ENCODE measurements around the gene ASCC1. TPM values are rescaled to one million over a fixed set of nuclear protein-coding genes. Genes with fewer than 3 reads are reported as not detected.
"Not testable (repeated sequence)": the region's sequence is repeated elsewhere in the genome, so short reads cannot be mapped to it uniquely, and the experiment has no call there.

Gene ASCC1
- total RNA-seq, 1 experiment from 2014 or later = 40.2 TPM

- POLR2A ChIA-PET (ENCODE audit: low non-redundant PET) = no interaction called here
- H3K4me1 ChIP-seq (ENCODE audit: insufficient read depth, low read length, poor library complexity, severe bottlenecking) = no peaks in the 10 kb centered on the region
- DNase-seq (ENCODE audit: low spot score) = no peak
- H3K27me3 ChIP-seq (replicated peaks; ENCODE audit: insufficient read depth, low read depth, low read length, poor library complexity) = no peaks in the 10 kb centered on the region
- no peaks in the 10 kb centered on the region for H3K9me3 ChIP-seq (ENCODE audit: low read depth, low read length, poor library complexity, severe bottlenecking)
- no peak for TF ChIP-seq EZH2 (IDR thresholded peaks at IDR 0.05; ENCODE audit: borderline replicate concordance, low read depth, low read length, poor library complexity, severe bottlenecking)
- no peak for TF ChIP-seq CTCF (conservative IDR thresholded peaks at IDR 0.05; ENCODE audit: low read depth, low read length)
- BruUV-seq (replicated peaks) = no TSS peak
- no peak overlapping the region for H3K27ac ChIP-seq (ENCODE audit: low read depth, low read length, poor library complexity, severe bottlenecking)
- CTCF ChIA-PET = no interaction called here
- H3K36me3 ChIP-seq (ENCODE audit: insufficient read depth, low read length, poor library complexity, severe bottlenecking) = no peaks in the 10 kb centered on the region
- no peak overlapping the region for H3K4me3 ChIP-seq (ENCODE audit: low read depth, low read length, poor library complexity, severe bottlenecking)
- intact Hi-C loops (cut with micrococcal nuclease; ENCODE audit: unreplicated experiment) = no loop called here
These were observed 75.2 kb downstream of the ASCC1 start for GRCh38 chr10:72140850-72141249.

- H3K4me3 ChIP-seq (ENCODE audit: low read depth, low read length, poor library complexity, severe bottlenecking) = no peak overlapping the region
- no peaks in the 10 kb centered on the region for H3K9me3 ChIP-seq (ENCODE audit: low read depth, low read length, poor library complexity, severe bottlenecking)
- no TSS peak for BruUV-seq (replicated peaks)
- H3K4me1 ChIP-seq (ENCODE audit: insufficient read depth, low read length, poor library complexity, severe bottlenecking) = no peaks in the 10 kb centered on the region
- ChIA-PET POLR2A (ENCODE audit: low non-redundant PET) (no interaction called here), CTCF (no interaction called here)
- intact Hi-C loops (cut with micrococcal nuclease; ENCODE audit: unreplicated experiment) = no loop called here
- no peaks in the 10 kb centered on the region for H3K27me3 ChIP-seq (replicated peaks; ENCODE audit: insufficient read depth, low read depth, low read length, poor library complexity)
- no peak overlapping the region for H3K27ac ChIP-seq (ENCODE audit: low read depth, low read length, poor library complexity, severe bottlenecking)
- DNase-seq (ENCODE audit: low spot score) = no peak
- TF ChIP-seq EZH2 (IDR thresholded peaks at IDR 0.05; ENCODE audit: borderline replicate concordance, low read depth, low read length, poor library complexity, severe bottlenecking) (no peak), CTCF (conservative IDR thresholded peaks at IDR 0.05; ENCODE audit: low read depth, low read length) (no peak)
- no peaks in the 10 kb centered on the region for H3K36me3 ChIP-seq (ENCODE audit: insufficient read depth, low read length, poor library complexity, severe bottlenecking)
These were observed 75.9 kb downstream of the ASCC1 start for GRCh38 chr10:72140174-72140573.

- no peaks in the 10 kb centered on the region for H3K27me3 ChIP-seq (replicated peaks; ENCODE audit: insufficient read depth, low read depth, low read length, poor library complexity)
- intact Hi-C loops (cut with micrococcal nuclease; ENCODE audit: unreplicated experiment) = no loop called here
- H3K27ac ChIP-seq (ENCODE audit: low read depth, low read length, poor library complexity, severe bottlenecking) = no peak overlapping the region
- H3K4me1 ChIP-seq (ENCODE audit: insufficient read depth, low read length, poor library complexity, severe bottlenecking) = no peaks in the 10 kb centered on the region
- no peak for DNase-seq (ENCODE audit: low spot score)
- ChIA-PET CTCF (no interaction called here), POLR2A (ENCODE audit: low non-redundant PET) (interaction anchor here (0.7 kb wide), 2 partner anchors 135 to 983 kb away, joined by 4 to 5 read pairs; no protein-coding TSS in a partner anchor)
- no peak overlapping the region for H3K4me3 ChIP-seq (ENCODE audit: low read depth, low read length, poor library complexity, severe bottlenecking)
- no peaks in the 10 kb centered on the region for H3K9me3 ChIP-seq (ENCODE audit: low read depth, low read length, poor library complexity, severe bottlenecking)
- no peak for TF ChIP-seq CTCF (conservative IDR thresholded peaks at IDR 0.05; ENCODE audit: low read depth, low read length)
- no peak for TF ChIP-seq EZH2 (IDR thresholded peaks at IDR 0.05; ENCODE audit: borderline replicate concordance, low read depth, low read length, poor library complexity, severe bottlenecking)
- no TSS peak for BruUV-seq (replicated peaks)
- no peaks in the 10 kb centered on the region for H3K36me3 ChIP-seq (ENCODE audit: insufficient read depth, low read length, poor library complexity, severe bottlenecking)
These were observed 78.5 kb downstream of the ASCC1 start for GRCh38 chr10:72137583-72137982.

GRCh38 chr10:72136225-72136624, 79.9 kb downstream of the ASCC1 start:
- CTCF ChIA-PET; H3K9me3 ChIP-seq (ENCODE audit: low read depth, low read length, poor library complexity, severe bottlenecking); POLR2A ChIA-PET (ENCODE audit: low non-redundant PET); H3K27me3 ChIP-seq (replicated peaks; ENCODE audit: insufficient read depth, low read depth, low read length, poor library complexity); H3K4me3 ChIP-seq (ENCODE audit: low read depth, low read length, poor library complexity, severe bottlenecking); H3K27ac ChIP-seq (ENCODE audit: low read depth, low read length, poor library complexity, severe bottlenecking); H3K36me3 ChIP-seq (ENCODE audit: insufficient read depth, low read length, poor library complexity, severe bottlenecking); DNase-seq (ENCODE audit: low spot score); intact Hi-C loops (cut with micrococcal nuclease; ENCODE audit: unreplicated experiment); BruUV-seq (replicated peaks); H3K4me1 ChIP-seq (ENCODE audit: insufficient read depth, low read length, poor library complexity, severe bottlenecking): not testable (repeated sequence)
